ENCODE data around the gene NHSL2.
"Not testable (repeated sequence)": the region's sequence is repeated elsewhere in the genome, so short reads cannot be mapped to it uniquely, and the experiment has no call there.

NHSL2 gene

DNA sequence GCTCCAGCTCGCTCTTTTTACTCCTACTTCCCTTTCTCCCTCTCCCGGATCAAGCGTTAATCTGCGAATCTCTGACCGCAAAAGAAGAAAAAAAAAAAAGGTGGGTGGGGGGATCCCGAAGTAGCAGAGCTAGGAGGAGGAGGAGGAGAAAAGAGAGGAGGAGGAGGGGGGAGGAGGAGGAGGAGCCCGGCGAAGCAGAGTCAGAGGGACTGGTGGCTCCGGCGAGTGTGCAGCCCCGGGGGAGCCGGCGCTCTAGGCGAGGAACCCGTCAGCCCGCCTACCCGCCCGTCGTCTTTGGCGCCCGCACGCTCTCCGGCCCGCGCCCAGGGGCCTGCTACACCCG is at the start of gene NHSL2:
TSS of gene NHSL2 (plus strand) at position 203 of the 343 bp plus-strand sequence.
- no peak for DNase-seq

DNA sequence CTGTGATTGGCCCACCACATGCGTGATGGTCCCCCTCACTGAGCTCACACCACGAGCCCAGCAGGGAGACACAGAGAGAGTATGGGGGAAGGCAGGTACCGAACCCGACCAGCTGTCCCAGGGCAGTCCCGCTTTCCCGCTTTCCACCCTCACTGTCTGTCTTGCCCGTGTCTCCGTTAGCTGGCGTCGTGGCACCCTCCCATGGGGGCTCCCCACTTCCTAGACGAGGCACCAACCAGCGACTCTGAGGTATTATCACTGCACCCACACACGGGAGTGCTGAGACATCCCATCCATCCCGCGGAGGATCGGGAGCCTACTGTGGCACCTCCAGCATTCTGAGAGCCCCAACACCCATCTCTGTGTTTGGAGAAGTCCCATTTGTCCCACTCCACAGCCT is 43.0 kb upstream of the NHSL2 start:
- DNase-seq: no peak

DNA sequence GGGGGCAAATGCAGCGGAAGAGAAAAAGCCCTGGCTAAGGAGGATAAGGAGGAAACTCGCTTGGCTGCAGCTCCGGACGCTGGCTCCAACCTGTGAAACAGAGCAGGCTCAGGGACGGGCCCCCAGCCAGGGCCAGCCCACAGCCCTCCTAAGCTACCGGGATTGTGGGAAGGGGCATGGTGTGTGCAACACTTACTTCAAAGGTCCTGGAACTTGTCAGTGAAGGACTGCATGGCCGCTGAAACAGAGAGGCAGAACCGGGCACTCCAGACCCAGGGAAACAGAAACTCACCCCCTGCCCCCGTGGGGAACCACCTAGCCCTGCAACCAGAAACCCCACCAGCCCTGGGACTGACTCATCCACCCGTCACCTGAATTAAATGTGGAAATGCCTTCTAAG is 41.1 kb upstream of the NHSL2 start:
- DNase-seq: not testable (repeated sequence)

- DNase-seq: no peak
Observed at GRCh38 chrX:71870208-71871098, 40.2 kb upstream of the NHSL2 start.

GRCh38 chrX:71871367-71871766 is 39.3 kb upstream of the NHSL2 start:
- DNase-seq: no peak

GRCh38 chrX:71872542-71873458 is 37.8 kb upstream of the NHSL2 start:
- DNase-seq: no peak

DNA sequence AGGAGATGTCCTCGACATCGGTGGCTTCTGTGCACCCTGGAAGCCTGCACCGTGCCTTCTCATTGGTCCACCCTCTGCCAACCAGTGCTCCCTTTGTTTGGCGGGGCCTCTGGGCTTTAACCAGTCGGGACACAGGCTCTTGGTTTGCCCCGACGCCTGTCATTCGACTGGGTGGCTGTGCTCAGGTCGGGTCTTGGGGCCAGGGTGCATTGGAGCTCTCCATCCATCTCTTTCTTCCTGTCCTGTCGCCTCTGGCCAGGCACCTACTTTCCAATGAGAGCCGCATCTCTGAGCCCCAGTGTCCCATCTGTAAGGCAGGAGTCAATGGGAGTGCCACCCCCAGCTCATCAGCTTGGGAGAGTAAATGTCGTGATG is 37.2 kb upstream of the NHSL2 start:
- no peak for DNase-seq

GRCh38 chrX:71876841-71877240 is 33.8 kb upstream of the NHSL2 start:
- DNase-seq: not testable (repeated sequence)

DNA sequence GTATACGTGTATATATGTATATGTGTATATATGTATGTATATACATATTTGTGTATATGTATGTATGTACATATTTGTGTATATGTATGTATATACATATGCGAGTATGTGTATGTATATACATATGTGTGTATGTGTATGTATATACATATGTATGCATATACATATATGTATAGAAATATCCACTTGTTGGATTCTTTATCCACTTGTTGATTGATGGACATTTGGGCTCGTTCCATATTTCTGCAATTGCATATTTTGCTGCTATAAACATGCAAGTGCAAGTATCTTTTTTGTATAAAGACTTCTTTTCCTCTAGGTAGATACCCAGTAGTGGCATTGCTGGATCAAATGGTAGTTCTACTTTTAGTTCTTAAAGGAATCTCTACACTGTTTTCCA is 25.5 kb upstream of the NHSL2 start:
- no peak for DNase-seq

DNA sequence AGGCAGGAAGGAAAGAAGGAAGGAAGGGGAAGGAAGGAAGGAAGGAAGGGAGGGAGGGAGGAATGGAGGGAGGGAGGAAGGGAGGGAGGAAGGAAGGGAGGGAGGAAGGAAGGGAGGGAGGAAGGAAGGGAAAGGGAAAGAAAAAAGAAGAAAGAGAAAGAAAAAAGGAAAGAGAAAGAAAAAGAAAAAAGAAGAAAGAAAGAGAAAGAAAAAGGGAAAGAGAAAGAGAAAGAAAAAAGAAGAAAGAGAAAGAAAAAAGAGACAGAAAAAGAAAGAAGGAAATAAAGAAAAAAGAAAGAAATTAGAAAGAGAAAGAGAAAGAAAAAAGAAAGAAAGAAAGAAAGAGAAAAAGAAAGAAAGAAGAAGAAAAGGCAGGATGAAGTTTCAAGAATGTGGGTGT is 15.0 kb upstream of the NHSL2 start:
- DNase-seq: no peak

GRCh38 chrX:71906144-71906543 is 4.5 kb upstream of the NHSL2 start:
- DNase-seq: no peak

- DNase-seq: no peak
Observed at GRCh38 chrX:71908387-71908786, 2.3 kb upstream of the NHSL2 start.

DNA sequence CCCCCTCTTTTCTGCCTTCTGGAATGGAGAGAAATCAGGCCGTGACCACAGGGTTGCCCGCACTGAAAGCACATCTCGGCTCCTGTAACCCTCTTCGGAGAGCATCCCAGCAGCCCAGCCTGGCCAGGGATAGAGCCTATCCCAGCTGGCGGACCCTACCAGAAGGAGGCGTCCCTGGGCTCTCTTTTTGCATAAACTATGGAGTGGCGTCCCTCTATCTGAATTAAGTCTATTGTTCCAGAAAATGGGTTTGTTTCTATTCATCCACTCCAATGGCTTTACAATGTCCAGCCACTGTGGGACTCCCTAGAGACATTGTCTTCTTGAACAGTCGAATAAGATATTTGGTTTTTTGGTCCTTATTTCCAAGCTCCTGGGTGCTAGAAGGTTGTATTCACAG is 689 bp upstream of the NHSL2 start:
- no peak for DNase-seq

DNA sequence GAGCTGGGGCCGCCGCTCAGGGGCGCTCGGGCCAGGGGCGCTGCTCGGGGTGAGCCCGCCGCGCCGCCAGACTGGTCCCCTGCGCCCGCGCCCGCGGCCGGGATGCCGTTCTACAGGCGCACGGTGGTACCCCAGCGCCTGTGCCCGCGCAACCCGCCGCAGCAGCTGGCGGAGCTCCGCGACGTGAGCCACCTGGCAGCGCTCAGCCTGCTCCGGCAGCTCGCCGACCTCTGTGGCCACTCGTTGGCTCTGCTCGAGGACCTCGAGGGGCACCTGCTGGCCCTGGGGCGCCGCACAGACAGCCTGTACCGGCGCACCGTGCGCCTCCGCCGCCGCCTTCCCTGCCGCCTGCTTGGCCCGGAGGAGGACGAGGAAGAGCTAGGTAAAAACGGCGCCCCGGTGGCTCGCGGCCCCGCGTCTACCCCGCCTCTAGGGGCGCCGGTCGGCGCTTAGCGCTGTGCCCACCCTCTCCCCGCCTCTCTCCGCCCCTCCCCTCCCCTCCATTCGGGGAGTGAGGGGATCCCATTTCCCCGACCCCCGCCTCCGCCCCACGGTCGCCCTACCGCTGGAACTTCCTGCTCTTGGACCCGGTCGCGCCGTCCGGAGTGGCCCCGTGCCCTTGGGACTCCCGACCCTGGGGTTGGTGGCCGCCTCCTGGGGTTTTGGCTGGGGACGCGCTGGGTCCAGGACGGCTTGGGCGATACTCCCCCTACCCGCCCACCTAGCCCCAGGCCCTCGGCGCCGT is 513 bp downstream of the NHSL2 start:
- DNase-seq: peak; percentile 17

- no peak for DNase-seq
Observed at GRCh38 chrX:71911731-71912050, 1.0 kb downstream of the NHSL2 start.

DNA sequence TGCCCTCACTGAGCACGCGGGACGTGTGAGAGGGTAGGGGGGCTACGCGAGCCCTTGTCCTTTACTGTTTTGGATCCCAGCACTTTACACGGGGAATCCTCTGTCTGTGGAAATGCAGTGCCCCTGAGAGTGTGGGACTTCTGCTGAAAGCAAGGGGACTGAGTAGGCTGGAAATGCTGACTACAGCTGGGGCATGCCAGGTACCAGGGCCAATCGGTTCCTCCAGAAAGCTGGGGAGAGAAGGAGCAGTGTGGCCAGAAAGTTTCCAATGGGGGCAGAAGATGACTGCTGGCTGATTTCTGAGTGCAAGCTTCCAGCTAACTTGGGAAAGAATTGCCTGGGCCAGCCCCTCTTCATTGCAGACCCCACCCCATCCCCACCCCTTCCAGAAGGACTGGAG is 1.5 kb downstream of the NHSL2 start:
- no peak for DNase-seq

DNA sequence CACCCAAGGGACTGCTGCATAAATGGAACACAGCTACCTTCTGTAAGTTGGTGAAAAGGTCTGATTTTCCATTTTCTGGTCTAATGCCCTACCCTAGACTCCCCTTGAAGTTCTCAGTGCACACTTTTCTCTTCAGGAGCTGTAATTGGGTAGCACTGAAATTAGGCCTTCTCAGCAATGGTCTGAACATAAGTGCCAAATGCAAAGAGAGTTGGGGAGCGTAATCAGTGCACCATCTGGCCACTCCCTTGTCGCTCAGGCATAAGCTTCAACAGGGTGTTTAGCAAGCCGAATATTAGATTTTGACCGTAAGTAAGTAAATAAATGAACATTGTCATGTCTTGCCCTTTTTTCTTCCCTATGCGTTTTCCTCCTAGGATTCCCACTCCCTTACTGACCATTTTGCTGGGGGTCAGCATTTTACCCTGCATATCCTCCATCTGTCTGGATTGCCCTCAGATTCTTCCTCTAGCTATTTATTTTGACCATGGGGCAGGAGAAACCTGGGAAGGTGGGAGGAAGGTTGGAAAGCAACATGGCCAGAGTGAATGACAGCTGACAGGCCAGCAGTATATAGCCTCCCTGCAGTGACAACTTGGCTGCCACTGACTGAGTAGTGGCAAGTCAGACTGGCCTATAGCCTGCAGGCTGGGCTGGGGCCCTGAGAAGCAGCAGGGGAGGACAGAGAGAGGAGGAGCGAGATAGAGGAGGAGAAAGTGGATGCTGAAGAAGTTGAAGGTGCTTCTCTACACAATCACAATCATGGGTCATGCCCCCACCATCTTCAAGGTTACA is 2.7 kb downstream of the NHSL2 start:
- DNase-seq: no peak

DNA sequence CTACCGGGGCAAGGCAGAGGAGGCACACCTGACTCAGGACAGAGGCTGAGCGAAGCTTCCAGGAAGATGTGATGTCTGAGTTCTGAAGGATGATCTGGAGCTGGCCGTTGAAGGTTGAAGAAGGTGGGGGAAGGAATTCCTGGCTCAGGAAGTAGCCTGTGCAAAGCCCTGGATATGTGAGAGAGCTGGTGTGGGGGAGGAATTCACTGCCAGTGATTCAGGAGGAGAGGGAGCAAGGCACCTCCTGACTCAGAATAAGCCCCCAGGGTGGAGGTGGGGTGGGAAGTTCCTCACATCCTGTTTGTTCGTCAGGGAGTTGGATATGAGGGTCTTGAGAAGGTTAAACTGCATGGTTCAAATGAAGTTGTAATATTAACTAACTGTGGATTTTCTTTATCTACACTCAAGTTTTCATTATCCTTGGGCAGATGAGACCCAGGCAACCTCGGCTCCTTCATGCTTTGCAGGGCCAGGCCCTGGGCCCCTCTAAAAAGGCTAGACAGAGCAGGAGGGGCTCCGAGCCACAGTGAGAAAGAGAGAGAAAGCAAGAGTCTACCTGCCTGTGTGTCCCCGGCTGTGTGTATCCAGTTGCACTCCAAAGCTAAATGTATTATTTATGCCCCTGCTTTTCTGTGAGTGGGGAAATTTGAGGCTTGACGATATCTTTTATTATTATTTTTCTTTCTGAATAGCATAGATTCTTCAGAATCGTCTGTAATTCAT is 7.1 kb downstream of the NHSL2 start:
- DNase-seq: no peak

DNA sequence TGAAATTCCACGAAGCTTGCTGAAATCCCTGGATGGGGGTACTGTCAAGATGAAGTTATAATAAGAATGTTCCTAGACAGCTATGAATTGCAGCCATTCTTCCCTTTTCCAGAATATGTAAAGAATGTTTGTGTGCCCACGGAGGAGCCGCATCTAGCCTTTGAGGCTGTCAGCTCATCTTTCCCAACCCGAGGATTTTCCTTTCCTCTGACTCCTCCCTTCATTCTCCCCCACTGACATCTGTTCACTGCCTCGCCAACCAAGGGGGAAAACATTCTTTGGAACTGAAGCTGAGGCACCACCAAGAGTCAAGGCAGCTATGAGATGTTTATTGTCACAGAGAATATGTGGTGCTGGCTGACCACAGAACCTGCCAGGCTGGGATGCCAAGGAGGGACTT is 8.8 kb downstream of the NHSL2 start:
- DNase-seq: no peak

DNA sequence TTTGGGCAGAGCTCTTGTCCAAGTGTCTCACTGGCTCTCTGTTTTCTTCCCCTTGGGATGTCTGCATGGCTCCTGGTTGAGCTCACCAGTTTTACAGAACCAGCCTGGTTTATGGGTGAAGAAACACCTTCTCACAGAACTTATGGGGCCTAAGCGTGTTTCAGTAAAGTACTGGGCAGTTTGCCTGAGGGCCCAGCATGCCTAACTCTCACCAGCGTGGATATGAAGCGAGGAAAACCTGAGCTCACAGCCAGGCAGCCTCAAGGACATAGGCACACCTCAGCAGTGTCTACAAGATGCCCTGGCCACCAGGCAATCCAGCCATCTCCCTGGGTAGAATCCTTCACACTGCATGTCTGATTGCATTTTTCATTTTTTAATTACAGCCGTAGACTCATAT is 9.2 kb downstream of the NHSL2 start:
- no peak for DNase-seq

DNA sequence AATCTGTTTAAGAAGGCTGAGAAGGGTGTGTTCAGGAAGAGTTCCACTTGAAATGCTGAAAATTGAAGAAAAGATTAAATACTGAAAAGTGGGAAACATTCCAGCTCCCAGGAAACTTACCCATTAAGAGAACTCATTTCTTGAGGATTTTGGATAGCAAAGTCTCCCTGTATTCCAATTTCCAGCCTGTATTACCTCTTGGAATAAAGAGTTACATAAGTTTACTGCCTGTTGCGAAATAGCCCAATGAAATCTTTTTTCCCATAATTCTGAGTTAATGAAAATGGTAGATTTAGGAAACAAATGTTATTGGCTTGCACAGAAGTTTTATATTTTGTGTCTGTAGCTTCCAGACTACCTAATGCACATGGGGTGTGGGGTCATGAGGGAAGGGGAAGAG is 12.0 kb downstream of the NHSL2 start:
- DNase-seq: no peak

DNA sequence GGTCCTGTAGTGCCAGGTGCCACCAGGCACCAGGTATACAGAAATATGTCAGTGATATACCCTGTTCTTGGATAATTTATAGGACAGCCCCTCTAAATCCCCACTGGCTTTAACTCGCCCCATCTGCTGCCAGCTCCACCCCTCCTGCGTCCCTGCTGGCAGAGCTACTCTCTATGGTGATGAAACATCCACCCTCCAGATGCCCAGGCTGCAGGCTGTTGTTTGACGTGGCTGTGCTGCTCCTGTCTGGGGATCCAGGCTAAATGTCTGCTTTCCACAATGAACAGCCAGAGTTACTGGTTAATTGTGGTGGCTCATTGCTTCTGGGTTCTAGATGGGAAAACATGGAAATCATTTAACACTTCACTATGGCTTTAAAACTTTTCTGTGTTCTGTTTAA is 12.9 kb downstream of the NHSL2 start:
- no peak for DNase-seq

Measured in NCI-H748 treated with DMSO at 0.1 percent for 48 hours (cell line).